Stimulated activated CD8-positive, alpha-beta memory T cell treated with anti-CD3 and anti-CD28 coated beads, Interleukin-7, amount 100 ng/mL, for 48 hours (primary cell): ENCODE measurements around the gene ATOH7.
"Not testable (repeated sequence)": the region's sequence is repeated elsewhere in the genome, so short reads cannot be mapped to it uniquely, and the experiment has no call there.

Experiments used
- DNase-seq, 2 donors: peaks; one replicate each; pipeline ENCODE4 v3.0.0-alpha.2; 2020; ENCODE audit warnings: low read depth in 1 of 2; ENCODE audit errors: extremely low read depth in 1 of 2

ATOH7 gene

DNA sequence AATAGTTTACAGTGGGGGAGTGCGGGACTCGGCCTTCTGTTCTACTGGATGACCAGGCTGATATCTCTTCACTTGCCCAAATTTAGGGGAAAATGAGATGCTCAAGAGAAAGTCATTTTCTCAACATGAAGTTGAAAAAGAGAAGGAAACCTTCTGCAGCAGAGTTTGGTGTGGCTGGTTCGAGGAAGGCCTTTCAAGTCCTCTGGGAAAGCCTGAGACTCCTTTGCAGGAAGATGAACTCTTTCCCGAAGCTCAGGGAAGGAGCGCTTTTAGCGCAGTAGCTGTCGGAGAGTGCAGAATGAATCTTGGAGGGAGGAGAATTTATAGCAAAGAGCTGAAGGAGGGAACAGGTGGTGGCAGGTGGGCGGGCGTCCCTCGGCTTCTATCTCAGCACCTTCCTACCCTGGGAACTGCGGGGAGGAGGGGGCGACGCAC, at the start of gene ATOH7:
Gene ATOH7 (minus strand): TSS at position 297 of the 435 bp plus-strand sequence. CDS start 436 bp downstream, outside the sequence.
- DNase-seq: no peak

DNA sequence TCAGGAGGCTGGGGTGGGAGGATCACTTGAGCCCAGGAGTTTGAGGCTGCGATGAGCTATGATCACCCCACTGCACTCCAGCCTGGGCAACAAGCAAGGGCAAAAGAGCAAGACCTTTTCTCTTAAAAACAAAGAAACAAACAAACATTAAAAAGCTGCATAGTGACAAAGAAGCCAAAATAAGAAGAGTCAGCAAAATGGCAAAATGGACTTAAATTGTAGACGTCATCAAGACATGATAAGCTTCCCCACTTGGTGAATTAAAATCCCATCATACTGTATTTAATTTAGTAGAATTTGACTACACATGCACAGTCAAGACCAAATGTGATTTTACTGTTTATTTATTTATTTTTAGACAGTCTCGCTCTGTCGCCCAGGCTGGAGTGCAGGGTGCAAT, 48.8 kb upstream of the ATOH7 start:
- no peak for DNase-seq

DNA sequence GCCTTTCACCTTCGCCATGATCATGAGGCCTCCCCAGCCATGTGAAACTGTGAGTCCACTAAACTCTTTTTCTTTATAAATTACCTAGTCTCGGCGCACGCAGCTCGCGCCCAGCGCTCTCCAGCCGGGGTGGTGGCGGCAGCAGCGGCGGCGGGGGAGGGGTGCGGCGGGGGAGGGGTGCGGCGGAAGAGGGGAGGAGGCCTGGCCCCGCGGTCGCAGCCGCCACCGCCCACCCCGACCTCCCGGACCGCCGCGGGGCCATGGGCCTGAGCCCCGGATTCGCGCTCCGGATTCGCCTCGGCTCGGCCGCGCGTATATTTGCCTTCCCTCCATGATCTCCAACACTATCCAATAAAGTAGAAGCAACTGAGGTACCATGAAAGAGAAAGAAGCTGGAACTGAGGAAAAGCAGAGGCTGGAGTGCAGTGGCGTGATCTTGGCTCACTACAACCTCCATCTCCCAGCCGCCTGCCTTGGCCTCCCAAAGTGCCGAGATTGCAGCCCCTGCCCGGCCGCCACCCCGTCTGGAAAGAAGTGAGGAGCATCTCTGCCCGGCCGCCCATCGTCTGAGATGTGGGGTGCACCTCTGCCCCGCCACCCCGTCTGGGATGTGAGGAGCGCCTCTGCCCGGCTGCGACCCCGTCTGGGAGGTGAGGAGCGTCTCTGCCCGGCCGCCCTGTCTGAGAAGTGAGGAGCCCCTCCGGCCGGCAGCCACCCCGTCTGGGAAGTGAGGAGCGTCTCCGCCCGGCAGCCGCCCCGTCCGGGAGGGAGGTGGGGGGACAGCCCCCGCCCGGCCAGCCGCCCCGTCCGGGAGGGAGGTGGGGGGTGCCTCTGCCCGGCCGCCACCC, 47.2 kb upstream of the ATOH7 start:
- DNase-seq: not testable (repeated sequence)

DNA sequence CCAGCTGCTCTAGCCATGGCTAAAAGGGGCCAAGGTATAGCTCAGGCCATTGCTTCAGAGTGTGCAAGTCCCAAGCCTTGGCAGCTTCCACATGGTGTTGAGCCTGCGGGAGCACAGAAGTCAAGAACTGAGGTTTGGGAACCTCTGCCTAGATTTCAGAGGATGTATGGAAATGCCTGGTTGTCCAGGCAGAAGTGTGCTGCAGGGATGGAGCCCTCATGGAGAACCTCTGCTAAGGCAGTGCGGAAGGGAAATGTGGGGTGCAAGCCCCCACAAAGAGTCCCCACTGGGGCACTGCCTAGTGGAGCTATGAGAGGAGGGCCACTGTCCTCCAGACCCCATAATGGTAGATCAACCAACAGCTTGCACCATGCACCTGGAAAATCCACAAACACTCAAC, 45.9 kb upstream of the ATOH7 start:
- not testable (repeated sequence) for DNase-seq

DNA sequence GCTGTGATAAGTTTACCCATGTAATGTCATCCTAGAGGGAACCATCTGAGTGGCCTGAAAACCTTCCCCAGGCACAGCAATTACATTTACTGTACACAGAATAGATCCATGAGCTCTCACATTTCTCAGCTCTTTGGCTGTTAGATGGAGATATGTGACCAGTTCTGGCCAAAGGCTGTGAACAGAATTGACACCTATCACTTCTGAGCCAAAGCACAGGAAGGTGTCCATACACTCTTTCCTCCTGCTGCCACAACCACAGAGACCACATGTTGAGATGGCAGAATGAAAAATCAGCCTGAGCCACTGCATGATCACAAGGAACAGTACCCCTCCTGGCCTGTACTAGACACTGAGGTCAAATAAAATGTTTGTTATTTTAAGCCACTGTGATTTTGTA, 44.3 kb upstream of the ATOH7 start:
- DNase-seq: no peak

DNA sequence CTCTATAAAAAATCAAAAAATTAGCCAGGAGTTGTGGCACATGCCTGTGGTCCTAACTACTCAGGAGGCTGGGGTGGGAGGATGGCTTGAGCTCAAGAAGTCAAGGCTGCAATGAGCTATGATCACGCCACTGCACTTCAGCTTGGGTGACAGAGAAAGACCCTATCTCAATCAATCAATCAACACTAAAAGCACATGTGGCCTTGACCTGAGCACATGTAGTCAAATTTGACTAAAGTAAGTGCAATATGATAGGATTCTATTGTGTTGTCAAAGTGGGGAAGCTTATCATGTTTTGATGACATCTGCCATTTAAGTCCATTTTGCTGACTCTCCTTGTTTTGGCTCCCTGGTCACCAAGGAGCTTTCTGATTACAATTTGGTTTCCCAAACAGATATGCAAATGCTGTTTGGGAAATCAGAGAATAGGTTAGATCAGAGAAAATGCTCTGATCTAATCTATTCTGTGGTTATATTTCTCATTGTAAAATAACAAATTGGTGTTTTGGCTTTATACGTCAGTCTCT, 43.8 kb upstream of the ATOH7 start:
- no peak for DNase-seq

DNA sequence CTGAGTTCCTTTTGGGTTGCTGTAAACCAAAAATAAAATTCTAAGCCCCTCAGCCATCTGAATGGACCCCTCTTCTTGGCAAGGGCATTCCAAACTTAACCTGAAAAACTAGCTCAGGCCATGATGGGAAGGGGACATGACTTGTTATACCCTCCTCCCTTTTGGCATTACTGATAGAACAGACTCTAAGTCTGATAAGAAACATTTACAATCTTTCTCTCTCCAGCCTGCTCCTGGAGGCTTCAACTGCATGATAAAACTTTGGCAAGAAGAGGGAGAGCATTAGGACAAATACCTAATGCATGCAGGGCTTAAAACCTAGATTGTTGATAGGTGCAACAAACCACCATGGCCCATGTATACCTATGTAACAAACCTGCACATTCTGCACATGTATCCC, 40.9 kb upstream of the ATOH7 start:
- no peak for DNase-seq

DNA sequence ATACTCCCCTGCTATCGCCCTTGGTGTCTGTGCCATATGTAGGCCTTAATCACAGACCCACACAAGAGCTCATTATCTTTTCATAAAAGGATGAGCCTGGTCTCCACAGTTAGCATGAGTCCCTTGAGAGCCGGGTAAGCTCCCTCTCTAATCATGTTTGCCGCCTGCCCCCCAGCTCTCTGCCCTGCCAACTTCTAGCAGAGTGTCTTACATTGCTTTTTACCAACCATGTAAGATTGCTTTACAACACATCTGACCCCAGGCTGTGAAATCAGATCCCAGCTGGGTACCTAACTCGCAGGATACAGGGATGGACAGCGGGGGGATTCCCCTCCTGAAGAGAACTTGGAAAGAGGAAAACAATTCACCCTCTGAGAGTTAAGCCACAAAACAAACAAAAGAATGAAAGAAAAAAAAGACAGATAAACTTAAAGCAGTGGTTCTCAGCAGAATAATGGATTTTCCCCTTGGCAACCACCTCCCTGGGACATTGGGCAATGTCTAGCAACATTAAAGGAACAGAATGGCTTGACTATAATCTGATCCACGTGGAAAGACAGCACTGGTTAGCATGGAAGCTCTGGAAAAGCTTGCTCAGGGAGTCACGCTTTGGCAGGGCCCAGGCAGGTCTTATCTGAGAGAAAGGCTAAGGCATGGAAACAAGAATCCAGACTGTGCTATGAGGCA, 39.4 kb upstream of the ATOH7 start:
- no peak for DNase-seq

DNA sequence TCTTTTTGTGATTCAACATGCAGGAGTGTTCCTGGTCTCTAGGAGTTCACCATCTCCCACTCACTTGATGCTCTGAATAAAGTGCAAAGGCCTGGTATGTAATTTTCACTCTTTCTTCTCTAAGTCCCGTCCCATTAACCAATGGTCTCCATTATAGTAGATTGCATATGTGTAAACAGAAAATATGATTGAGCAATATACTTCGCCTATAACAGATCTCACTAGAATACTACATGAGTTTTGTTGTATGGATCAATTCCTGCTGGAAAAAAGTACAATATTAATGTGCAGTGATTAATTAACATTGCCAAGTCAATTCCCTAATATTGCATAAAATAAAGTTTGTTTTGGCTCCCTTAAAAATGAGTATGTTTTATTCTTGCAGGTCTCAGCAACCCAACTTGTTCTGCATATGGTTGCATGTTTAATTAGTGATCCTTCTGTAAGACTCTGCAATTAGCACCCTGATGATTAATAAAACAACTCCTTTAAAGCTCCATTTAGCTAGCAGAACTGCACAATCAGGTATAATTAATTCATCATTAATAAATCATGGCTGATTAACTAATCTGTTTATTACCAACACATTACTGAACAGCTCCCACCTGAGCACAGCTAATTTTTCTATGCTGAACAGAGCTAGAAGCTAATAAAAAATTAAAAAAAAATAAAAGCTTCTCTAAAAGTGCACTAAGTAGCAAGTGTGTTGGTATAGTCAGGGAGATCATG, 37.8 kb upstream of the ATOH7 start:
- no peak for DNase-seq

DNA sequence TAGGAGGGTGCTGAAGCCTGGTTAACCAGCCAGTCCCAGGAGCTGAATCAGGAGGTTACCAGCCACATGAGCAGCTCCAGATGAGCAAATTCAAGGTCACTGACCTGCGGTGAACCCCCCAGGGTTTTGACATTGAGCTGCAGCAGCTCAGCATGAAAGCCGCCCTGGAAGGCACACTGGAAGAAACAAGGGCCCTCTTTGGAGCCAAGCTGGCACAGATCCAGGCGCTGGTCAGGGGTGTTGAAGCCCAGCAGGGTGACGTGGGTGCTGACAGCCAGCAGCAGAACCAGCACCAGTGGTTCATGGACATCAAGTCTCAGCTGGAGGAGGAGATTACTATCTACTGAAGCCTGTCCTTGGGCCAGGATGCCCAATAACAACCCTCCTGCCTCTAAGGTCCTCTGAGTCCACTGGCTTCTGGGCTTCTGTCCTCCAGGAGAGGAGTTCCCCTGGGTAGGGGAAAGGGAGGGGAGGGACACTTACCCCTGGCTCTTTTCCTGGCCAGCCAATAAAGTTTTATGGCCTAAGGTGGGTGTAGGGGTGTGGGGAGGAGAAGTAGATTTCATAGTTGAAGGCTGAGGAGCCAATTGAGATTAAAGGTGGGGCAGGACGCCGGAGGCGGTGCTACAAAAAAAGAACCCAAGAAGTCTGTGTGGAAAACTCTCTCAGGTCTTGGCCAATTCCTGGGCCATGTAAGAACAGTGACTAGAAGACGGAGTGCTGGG, 29.4 kb upstream of the ATOH7 start:
- no peak for DNase-seq

DNA sequence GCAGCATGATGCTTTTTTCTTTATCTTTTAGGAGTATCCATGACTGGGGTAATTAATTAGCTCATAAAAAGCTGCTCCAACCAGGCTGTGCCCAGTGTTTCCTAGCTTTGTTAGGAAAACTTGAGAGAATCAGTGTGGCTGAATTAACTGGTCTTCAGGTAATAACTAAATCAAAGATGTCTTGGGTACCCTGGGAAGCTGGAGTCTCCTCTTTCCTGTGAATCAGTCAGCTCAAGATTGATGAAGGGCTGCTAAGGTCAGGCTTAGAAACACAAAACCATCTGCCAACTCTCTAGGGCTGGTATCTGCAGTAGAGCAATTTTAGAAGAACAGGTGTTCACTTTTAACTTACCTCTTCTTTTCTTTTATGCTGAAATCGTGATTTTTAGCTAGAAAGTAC, 21.4 kb upstream of the ATOH7 start:
- no peak for DNase-seq

DNA sequence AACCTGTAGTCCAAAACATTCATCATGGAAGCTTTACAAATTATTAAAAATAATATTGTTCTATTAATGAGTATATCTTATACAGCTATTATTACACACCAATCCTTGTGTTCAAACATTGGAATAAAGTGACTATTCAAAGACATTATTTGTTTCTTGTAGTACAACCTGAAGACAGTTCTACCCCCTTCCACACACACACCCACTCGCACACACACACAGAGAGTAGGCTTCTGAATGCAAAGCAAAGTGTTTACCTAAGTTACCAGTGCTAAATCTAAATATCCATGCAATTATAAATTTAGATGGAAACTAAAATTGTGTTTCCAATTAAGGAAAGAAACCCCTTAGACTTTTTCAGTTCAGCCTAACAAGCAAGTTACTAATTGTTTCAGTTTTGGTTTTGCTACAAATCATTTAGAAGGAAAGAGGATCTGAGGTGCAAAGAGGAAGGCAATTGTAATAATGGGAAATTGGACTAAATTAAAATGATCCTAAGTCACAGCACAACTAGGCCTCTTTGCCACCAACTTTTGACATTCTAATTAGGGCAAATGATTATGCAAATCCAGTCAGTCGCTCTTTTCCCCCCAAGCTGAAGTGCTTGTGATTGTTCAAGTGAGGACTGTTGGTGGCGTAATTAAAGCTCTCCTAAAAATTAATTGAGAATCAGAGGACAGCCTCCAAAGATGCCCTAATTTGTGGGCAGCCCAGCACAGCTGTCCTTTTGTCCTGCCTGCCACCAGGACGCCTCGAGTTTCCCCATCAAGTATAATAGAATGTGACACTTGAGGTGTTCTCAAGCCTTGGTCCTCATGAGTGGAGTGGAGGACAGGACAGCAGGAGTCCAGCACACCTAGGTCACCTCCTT, 19.9 kb upstream of the ATOH7 start:
- no peak for DNase-seq

DNA sequence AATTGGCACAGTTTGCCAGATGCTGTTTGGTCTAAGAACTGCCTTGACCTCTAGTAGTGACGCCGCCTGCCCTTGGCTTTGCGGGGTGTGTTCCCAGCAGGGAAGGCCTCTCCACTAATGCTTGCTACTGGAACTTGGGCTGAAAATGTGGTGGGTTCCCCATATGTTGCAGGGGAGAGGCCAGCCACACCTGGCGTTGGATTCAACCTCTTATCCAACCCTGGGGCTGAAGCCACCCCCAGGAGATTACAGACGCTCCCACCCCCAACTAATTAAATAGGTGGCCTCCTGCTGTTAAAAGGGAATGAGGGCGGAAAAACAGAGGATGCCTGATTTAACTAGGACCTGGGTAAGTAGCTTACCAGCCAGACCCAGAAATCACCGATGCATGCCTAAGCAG, 19.2 kb upstream of the ATOH7 start:
- DNase-seq: no peak

DNA sequence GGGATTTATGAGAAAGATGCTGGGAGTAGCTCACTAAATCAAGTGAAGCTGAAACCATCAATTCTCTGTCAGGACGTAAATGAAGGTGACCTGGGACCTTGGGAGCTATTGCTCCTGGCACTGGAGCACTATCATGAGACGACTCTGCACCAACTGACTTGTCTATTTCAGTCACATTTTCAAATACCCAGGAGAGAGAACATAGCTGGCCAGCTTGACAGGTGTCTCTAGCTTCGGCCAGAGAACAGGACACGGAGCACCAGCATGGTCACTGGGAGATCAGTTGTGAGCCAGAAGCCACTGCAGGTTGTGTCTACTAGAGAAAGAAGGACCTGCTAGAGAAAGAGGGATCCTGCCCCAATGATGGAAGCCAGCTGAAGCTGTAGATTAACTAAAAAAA, 17.4 kb upstream of the ATOH7 start:
- DNase-seq: no peak

DNA sequence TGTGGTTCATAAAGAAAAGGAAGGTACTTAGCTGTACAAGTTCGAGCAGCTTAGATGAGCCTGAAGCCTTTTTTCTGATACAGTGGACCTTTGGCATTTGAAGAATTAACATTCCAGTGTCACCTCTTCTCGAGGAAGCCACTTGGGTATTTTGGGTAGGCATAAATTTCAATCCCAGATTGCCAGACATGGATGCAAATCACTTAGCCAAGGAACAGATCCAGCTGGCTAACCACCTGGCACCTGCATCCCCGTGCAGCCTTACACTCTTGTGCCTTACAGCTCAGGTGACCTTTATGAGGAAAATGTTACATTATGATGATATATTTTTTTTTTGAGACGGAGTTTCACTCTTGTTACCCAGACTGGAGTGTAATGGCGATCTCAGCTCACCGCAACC, 16.0 kb upstream of the ATOH7 start:
- no peak for DNase-seq

DNA sequence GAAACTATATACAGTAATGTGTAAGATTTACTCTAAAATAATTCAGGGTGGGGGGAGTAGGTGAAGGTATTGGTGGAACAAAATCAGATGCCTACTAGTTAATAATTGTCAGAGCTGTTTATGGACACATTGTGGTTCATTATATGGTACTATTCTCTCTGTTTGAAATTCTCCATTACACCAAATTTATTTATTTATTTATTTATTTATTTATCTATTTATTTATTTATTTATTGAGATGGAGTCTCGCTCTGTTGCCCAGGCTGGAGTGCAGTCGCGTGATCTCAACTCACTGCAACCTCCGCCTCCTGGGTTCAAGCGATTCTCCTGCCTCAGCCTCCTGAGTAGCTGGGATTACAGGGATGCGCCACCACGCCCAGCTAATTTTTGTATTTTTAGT, 14.5 kb upstream of the ATOH7 start:
- not testable (repeated sequence) for DNase-seq

DNA sequence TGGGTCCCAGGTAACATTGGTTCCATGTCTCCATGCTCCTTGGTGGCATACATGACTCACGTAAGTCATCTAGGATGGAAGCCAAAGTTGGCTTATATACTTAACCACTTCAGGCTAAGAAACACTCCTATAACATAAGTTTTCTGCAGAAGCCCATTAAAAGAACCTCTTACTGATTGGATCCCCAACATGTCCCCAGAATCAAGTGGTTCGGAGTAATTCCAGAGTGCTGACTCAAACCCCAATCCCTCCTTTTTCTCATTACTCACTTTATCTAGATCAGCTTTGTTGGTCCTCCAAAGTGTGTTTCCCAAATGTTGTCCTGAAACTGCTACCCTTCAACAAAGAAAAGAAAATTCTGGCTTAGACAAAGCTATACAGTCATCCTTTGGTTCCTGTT, 10.1 kb upstream of the ATOH7 start:
- DNase-seq: no peak

DNA sequence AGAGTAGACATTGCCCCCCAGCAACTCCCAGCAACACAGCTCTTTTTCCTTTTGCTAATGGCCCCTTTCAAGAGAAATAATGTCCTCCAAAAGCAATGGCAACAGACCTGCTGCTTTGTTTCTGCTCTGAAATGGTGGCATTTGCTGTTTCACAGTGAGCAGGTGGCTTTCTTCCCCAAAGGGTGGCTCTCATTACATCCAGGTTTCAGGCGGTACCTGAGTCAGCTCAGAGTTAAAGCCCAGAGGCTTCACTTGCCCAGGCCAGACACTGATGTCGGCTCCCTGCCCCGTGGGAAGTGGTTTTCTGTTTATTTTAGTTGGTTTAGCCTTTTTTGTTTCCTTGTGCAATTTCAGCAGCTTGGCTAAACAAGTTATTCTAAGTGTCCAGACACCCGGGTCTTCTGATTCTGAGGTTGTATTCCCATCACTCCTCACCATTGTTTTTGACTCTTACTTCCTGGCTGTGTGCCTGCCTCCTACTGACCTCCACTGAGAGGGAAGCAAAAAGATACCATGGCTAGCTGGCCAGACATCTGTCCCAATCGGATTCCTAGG, 7.8 kb upstream of the ATOH7 start:
- no peak for DNase-seq

DNA sequence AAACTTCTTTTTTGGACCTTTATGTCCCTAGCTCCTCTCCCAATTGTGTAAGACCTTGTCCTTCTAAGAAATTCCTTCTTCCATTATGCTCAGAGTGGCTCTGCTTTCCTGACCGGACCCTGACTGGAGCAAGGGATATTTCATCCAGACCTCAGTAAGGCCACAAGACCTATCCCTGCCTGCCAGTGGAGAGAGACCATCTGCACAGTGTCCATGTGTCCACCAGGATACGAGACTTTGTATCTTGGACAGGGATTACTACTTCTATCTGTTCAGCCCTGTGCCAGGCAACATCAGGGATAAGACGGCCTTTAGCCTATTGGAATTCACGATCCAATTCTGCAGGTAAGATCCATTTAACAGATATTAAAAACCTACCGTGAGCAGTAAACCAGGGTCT, 7.2 kb upstream of the ATOH7 start:
- no peak for DNase-seq

DNA sequence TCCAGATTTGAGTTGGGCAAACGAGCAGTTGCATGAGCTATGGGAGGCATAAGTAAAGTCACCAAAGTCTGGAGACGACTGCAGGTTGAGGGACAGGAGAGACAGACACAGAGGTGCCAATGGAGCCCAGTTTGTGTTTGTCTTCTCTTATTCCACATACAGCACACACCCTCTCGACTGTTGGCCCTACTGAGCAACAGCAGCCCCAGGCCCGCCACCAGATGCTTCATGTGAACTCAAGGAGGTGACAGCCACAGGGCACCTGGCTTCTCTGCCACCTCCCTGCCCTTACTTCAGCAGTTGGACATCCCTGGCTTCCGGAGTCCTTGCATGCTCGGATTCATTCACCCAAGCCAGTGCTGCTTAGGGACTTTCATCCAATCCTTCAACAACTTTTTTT, 6.5 kb upstream of the ATOH7 start:
- no peak for DNase-seq
